Spleen (tissue), 11 donors: Measurements from ENCODE around the gene IFT43. TPM values are rescaled to one million over a fixed set of nuclear protein-coding genes. Genes with fewer than 3 reads are reported as not detected.

Source experiments
- DNase-seq: peaks from one replicate; pipeline ENCODE4 v3.0.0-alpha.2; 2020
- H3K27ac ChIP-seq, 8 donors: fragments of 200-600 bp; sonication (generic) in 7 of 8; 1 replicate in 4 of 8; 2 replicates in 4 of 8; pipeline versions ENCODE4 v1.5.0 to v1.8.0; 2016 to 2021; ENCODE audit warnings: inconsistent platforms in 4 of 8, mild to moderate bottlenecking in 4 of 8, moderate library complexity in 1 of 8
- H3K27me3 ChIP-seq, 7 donors: fragments of 200-600 bp; sonication (generic) in 6 of 7; replicated peaks in 1 of 7; 1 replicate in 4 of 7; 2 replicates in 3 of 7; pipeline versions ENCODE4 v1.5.0 to v1.8.0; 2016 to 2021; ENCODE audit warnings: inconsistent platforms in 3 of 7, mild to moderate bottlenecking in 1 of 7
- H3K36me3 ChIP-seq, 6 donors: fragments of 200-600 bp; sonication (generic) in 5 of 6; 1 replicate in 4 of 6; 2 replicates in 2 of 6; pipeline versions ENCODE4 v1.5.0 to v1.8.0; 2016 to 2021; ENCODE audit warnings: inconsistent platforms in 2 of 6
- H3K4me1 ChIP-seq, 6 donors: fragments of 200-600 bp; sonication (generic) in 5 of 6; 1 replicate in 3 of 6; 2 replicates in 3 of 6; pipeline versions ENCODE4 v1.5.0 to v1.8.0; 2016 to 2021; ENCODE audit warnings: inconsistent platforms in 3 of 6
- H3K4me3 ChIP-seq, 8 donors: fragments of 200-600 bp; sonication (generic) in 7 of 8; 1 replicate in 4 of 8; 2 replicates in 4 of 8; pipeline versions ENCODE4 v1.5.0 to v1.8.0; 2016 to 2021; ENCODE audit warnings: inconsistent platforms in 4 of 8, mild to moderate bottlenecking in 4 of 8, moderate library complexity in 2 of 8
- H3K9me3 ChIP-seq, 8 donors: fragments of 200-600 bp; sonication (generic) in 7 of 8; 1 replicate in 4 of 8; 2 replicates in 4 of 8; pipeline versions ENCODE4 v1.5.0 to v1.8.0; 2016 to 2021; ENCODE audit warnings: inconsistent platforms in 4 of 8
- CTCF ChIP-seq, 11 experiments: fragments of 200-600 bp in 7 of 11; fragments of 450-650 bp in 4 of 11; sonication (generic) in 4 of 11; IDR thresholded peaks in 8 of 11; conservative IDR thresholded peaks in 3 of 11; 1 replicate in 7 of 11; 2 replicates in 4 of 11; pipeline versions ENCODE4 v1.4.0 to v1.8.0; 2016 to 2021; ENCODE audit warnings: antibody characterized with exemption in 11 of 11, inconsistent platforms in 4 of 11, mild to moderate bottlenecking in 1 of 11
- POLR2A ChIP-seq, 3 donors: fragments of 450-650 bp; IDR thresholded peaks; one replicate each; pipeline ENCODE4 v1.5.1; 2017; ENCODE audit warnings: antibody characterized with exemption in 3 of 3, mild to moderate bottlenecking in 1 of 3
- POLR2AphosphoS5 ChIP-seq, 3 donors: sonication (generic); formaldehyde crosslinking; IDR thresholded peaks; one replicate each; pipeline ENCODE4 v1.5.1; 2017; ENCODE audit warnings: antibody characterized with exemption in 3 of 3
- WGBS, 5 donors: extraction: QIAGEN DNeasy Blood & Tissue Kit in 3 of 5; methylation state at CpG; one replicate each; pipeline versions ENCODE4 v1.1.5 to v1.1.7; 2013 to 2018; 5-methylcytosine and 5-hydroxymethylcytosine counted together
- intact Hi-C: fragments of 100-400 bp; cut with DNase I; formaldehyde crosslinking; loops from one replicate; pipeline ENCODE4 v1.15.0; 2023; ENCODE audit warnings: low total_unique reads
- polyA plus RNA-seq, 3 donors: library from polyadenylated mRNA; stranded (reverse); fragments of 200-250 nt; gene quantifications; one replicate each; pipeline ENCODE4 v1.2.1, GENCODE V29; 2013
- total RNA-seq, 7 donors: library from RNA; depleted of rRNA in 3 of 7; stranded (reverse); fragments of >200 nt in 3 of 7; fragmentation: NEBNext Ultra II Directional in 4 of 7; extraction: Animal tissue kit (Norgen Biotek cat#: 25700) in 4 of 7; gene quantifications; one replicate each; pipeline versions ENCODE4 v1.1.0 to v1.2.1, GENCODE V29; 2016 to 2021
- donor health status: healthy with polysubstance abuse.
- donor health status: DM: no; HTN: no; CAD: no; lungs with moderate emphysema.
- donor health status: DM: no; HTN: no; CAD: no.
- donor health status: Bipolar disorder and iron deficiency.
- donor health status: healthy.
- donor health status: DM: no; HTN: no; CAD: no.
- donor health status: DM: yes; HTN: yes; CAD: no.

IFT43 gene
- total and polyA plus RNA-seq, 10 donors, result 19.8 to 39.9 (median 27.4) TPM

DNA sequence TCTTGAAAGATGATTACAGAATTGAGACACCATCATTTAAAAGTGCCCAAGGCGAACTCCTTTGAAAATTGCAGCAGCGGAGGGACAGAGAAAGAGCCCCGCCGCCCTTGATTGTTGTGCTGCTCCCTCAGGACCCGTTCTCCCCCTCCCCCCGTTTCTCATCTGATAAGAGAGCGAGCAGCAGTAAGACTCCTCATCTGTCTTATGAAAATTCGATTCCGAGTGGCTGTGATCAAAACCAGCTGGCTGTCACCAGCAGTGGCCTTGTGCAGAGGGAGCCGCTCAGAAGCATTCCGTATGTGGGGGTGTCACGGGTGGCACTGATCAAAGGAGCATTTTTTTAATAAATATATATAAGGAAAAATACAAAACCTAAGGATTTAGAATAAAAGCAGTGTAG lies 88.2 kb downstream of the IFT43 start:
- no peak overlapping the region for H3K27ac ChIP-seq
- H3K4me1 ChIP-seq, result no peaks in the 10 kb centered on the region
- TF ChIP-seq POLR2A (IDR thresholded peaks at IDR 0.05) (no peak), POLR2AphosphoS5 (IDR thresholded peaks at IDR 0.05) (no peak), CTCF (IDR thresholded peaks at IDR 0.05 in 8 of 11, conservative IDR thresholded peaks at IDR 0.05 in 3 of 11) (no peak)
- peaks cover 0 to 27% (median 0%) of the 10 kb centered on the region in 6 donors for H3K36me3 ChIP-seq
- no peaks in the 10 kb centered on the region for H3K27me3 ChIP-seq
- intact Hi-C loops, result no loop called here
- WGBS, 5 donors, result 81 to 87% (median 83%) methylated on average over 12 of the region's 12 CpGs
- no peak overlapping the region for H3K4me3 ChIP-seq
- DNase-seq, result no peak
- no peaks in the 10 kb centered on the region for H3K9me3 ChIP-seq

- H3K27me3 ChIP-seq, result no peaks in the 10 kb centered on the region
- no peak for TF ChIP-seq POLR2A (IDR thresholded peaks at IDR 0.05)
- 81 to 90% (median 84%) methylated on average over 2 of the region's 2 CpGs for WGBS, 5 donors
- H3K36me3 ChIP-seq, result peaks cover 0 to 15% (median under 1%) of the 10 kb centered on the region in 6 donors
- no peaks in the 10 kb centered on the region for H3K9me3 ChIP-seq
- H3K27ac ChIP-seq, result no peak overlapping the region
- H3K4me1 ChIP-seq, result no peaks in the 10 kb centered on the region
- H3K4me3 ChIP-seq, result no peak overlapping the region
- intact Hi-C loops, result no loop called here
- DNase-seq, result no peak
Measured at GRCh38 chr14:76077340-76077739, 91.8 kb downstream of the IFT43 start.

- no peak overlapping the region for H3K27ac ChIP-seq
- H3K36me3 ChIP-seq, result peaks cover 0 to 26% (median 10%) of the 10 kb centered on the region in 6 donors
- DNase-seq, result no peak
- H3K9me3 ChIP-seq, result no peaks in the 10 kb centered on the region
- intact Hi-C loops, result no loop called here
- TF ChIP-seq POLR2AphosphoS5 (IDR thresholded peaks at IDR 0.05) (no peak), CTCF (IDR thresholded peaks at IDR 0.05 in 8 of 11, conservative IDR thresholded peaks at IDR 0.05 in 3 of 11) (no peak), POLR2A (IDR thresholded peaks at IDR 0.05) (no peak)
- no peaks in the 10 kb centered on the region for H3K27me3 ChIP-seq
- no peaks in the 10 kb centered on the region for H3K4me1 ChIP-seq
- 88 to 94% (median 92%) methylated on average over 6 to 10 of the region's 10 CpGs for WGBS, 5 donors
- H3K4me3 ChIP-seq, result no peak overlapping the region
Measured at GRCh38 chr14:76078501-76078900, 92.9 kb downstream of the IFT43 start.

DNA sequence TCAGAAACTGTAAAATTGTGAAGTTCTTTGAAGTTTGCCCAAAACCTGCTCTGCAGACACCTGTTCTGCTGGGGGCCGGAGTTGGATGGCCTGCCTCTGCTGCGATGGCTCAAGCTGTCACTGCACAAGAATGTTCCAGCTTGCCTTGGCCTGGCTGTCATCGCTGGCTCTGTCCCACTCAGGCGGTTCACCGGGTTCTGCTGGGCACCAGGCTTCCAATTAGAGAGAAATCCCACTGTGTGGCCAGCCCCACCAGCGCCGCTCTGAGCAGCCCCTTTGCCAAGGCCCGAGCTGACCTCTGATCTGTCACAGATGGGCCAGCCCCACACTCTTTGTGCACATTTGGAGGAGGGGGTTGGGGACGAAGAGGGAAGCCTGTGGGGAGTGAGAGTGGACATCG lies 94.5 kb downstream of the IFT43 start:
- WGBS, 5 donors, result 69 to 91% (median 88%) methylated on average over 10 of the region's 10 CpGs
- H3K4me1 ChIP-seq, result no peaks in the 10 kb centered on the region
- H3K27me3 ChIP-seq, result no peaks in the 10 kb centered on the region
- H3K36me3 ChIP-seq, result peaks cover 0 to 25% (median 10%) of the 10 kb centered on the region in 6 donors
- intact Hi-C loops, result no loop called here
- no peak for DNase-seq
- no peak for TF ChIP-seq CTCF (IDR thresholded peaks at IDR 0.05 in 8 of 11, conservative IDR thresholded peaks at IDR 0.05 in 3 of 11)
- TF ChIP-seq POLR2A (IDR thresholded peaks at IDR 0.05), result no peak
- no peak for TF ChIP-seq POLR2AphosphoS5 (IDR thresholded peaks at IDR 0.05)
- H3K9me3 ChIP-seq, result no peaks in the 10 kb centered on the region
- no peak overlapping the region for H3K27ac ChIP-seq
- H3K4me3 ChIP-seq, result no peak overlapping the region

GRCh38 chr14:76080471-76080870 lies 94.9 kb downstream of the IFT43 start:
- no peak overlapping the region for H3K4me3 ChIP-seq
- DNase-seq, result no peak
- intact Hi-C loops, result no loop called here
- no peak overlapping the region for H3K27ac ChIP-seq
- no peaks in the 10 kb centered on the region for H3K9me3 ChIP-seq
- 82 to 92% (median 90%) methylated on average over 6 of the region's 6 CpGs for WGBS, 5 donors
- H3K4me1 ChIP-seq, result no peaks in the 10 kb centered on the region
- peaks cover 0 to 29% (median 10%) of the 10 kb centered on the region in 6 donors for H3K36me3 ChIP-seq
- H3K27me3 ChIP-seq, result no peaks in the 10 kb centered on the region
- no peak for TF ChIP-seq POLR2A (IDR thresholded peaks at IDR 0.05)
- no peak for TF ChIP-seq POLR2AphosphoS5 (IDR thresholded peaks at IDR 0.05)
- TF ChIP-seq CTCF (IDR thresholded peaks at IDR 0.05 in 8 of 11, conservative IDR thresholded peaks at IDR 0.05 in 3 of 11), result no peak
